Ovary (tissue), 9 donors: ENCODE results near the gene NPAS2. TPM values are rescaled to one million over a fixed set of nuclear protein-coding genes. Genes with fewer than 3 reads are reported as not detected.

Experiments used
- DNase-seq, 5 donors: peaks; one replicate each; pipeline ENCODE4 v3.0.0-alpha.2; 2019 to 2020
- H3K27ac ChIP-seq, 2 donors: fragments of 200-600 bp; one replicate each; pipeline versions ENCODE4 v1.5.1 to v1.8.0; 2019 to 2022
- H3K27me3 ChIP-seq: fragments of 200-600 bp; one replicate; pipeline ENCODE4 v1.8.0; 2022
- H3K36me3 ChIP-seq: fragments of 200-600 bp; sonication (generic); one replicate; pipeline ENCODE4 v1.5.1; 2019
- H3K4me1 ChIP-seq: one replicate; pipeline ENCODE4 v1.8.1; 2013; ENCODE audit warnings: mild to moderate bottlenecking, moderate library complexity; ENCODE audit not compliant: insufficient read depth
- H3K4me3 ChIP-seq: fragments of 200-600 bp; sonication (generic); one replicate; pipeline ENCODE4 v1.5.1; 2017
- H3K9me3 ChIP-seq, 2 donors: fragments of 200-600 bp in 1 of 2; sonication (generic) in 1 of 2; one replicate each; pipeline versions ENCODE4 v1.5.1 to v1.8.1; 2013 to 2019; ENCODE audit warnings: mild to moderate bottlenecking in 1 of 2, moderate library complexity in 1 of 2
- CTCF ChIP-seq, 3 donors: fragments of 450-650 bp in 2 of 3; fragments of 200-600 bp in 1 of 3; IDR thresholded peaks; one replicate each; pipeline versions ENCODE4 v1.5.1 to v1.8.0; 2016 to 2022; ENCODE audit warnings: antibody characterized with exemption in 3 of 3, mild to moderate bottlenecking in 1 of 3
- EP300 ChIP-seq: sonication (generic); formaldehyde crosslinking; IDR thresholded peaks from one replicate; pipeline ENCODE4 v1.6.1; 2017; ENCODE audit warnings: antibody characterized with exemption
- POLR2A ChIP-seq: fragments of 450-650 bp; IDR thresholded peaks from one replicate; pipeline ENCODE4 v1.6.1; 2017; ENCODE audit warnings: antibody characterized with exemption, mild to moderate bottlenecking, moderate library complexity
- WGBS, 3 donors: extraction: QIAGEN DNeasy Blood & Tissue Kit in 1 of 3; methylation state at CpG; one replicate each; pipeline versions ENCODE4 v1.1.5 to v1.1.7; 2013 to 2017; 5-methylcytosine and 5-hydroxymethylcytosine counted together
- intact Hi-C, 4 donors: fragments of 100-400 bp; cut with DNase I; formaldehyde crosslinking; loops; one replicate each; pipeline versions ENCODE4 v1.11.0 to v1.15.1; 2022 to 2023
- polyA plus RNA-seq, 2 donors: library from polyadenylated mRNA; stranded (reverse); fragments of 200-250 nt in 1 of 2; fragments of 350-450 nt in 1 of 2; fragmentation: Illumina TruSeq in 1 of 2; extraction: RNeasy Lipid Tissue Mini Kit (QIAGEN cat#74804) in 1 of 2; gene quantifications; one replicate each; pipeline ENCODE4 v1.2.3, GENCODE V29; 2013 to 2014
- total RNA-seq, 7 donors: library from RNA; depleted of rRNA in 2 of 7; stranded (reverse); fragments of >200 nt in 2 of 7; fragmentation: NEBNext Ultra II Directional in 3 of 7; extraction: Animal tissue kit (Norgen Biotek cat#: 25700) in 3 of 7; gene quantifications; one replicate each; pipeline versions ENCODE4 v1.1.0 to v1.2.4, GENCODE V29; 2016 to 2023
- donor health status: DM: no; HTN: no; CAD: no; lungs with moderate emphysema.
- donor health status: DM: no; HTN: no; CAD: no.
- donor health status: Bipolar disorder and iron deficiency.
- donor health status: DM: yes; HTN: yes; CAD: no.
- donor health status: DM: no; HTN: no; CAD: no.
- donor health status: DM: yes; HTN: yes; CAD: no.

Gene NPAS2
- total and polyA plus RNA-seq, 9 donors: 1.6 to 20.6 (median 7.3) TPM

DNA sequence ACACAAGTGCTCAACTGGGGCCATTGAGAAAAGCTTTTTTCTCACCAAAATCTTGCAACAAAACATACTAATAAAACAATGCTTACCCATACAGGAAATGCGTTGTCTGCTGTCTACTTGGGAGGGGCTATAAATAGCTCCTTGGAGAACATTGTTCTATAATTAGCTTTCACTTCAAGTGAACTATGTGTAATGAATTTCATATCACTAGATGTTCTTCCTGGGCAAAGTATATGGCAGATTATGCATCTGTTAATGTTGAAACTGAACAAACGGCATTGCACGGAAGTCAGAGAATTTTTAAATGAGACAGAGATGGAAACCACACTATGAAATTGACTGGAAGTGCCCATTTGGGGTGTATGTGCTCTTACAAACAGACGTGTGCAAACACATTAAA is 6.4 kb upstream of the NPAS2 start:
- TF ChIP-seq EP300: no peak
- TF ChIP-seq POLR2A: no peak
- TF ChIP-seq CTCF (IDR thresholded peaks at IDR 0.05): no peak
- H3K27me3 ChIP-seq: no peaks in the 10 kb centered on the region
- no peaks in the 10 kb centered on the region for H3K36me3 ChIP-seq
- H3K4me1 ChIP-seq: no peaks in the 10 kb centered on the region
- 48 to 55% (median 54%) methylated on average over 4 of the region's 4 CpGs for WGBS, 3 donors
- no peak for DNase-seq
- intact Hi-C loops: no loop called here
- H3K4me3 ChIP-seq: no peak overlapping the region
- no peak overlapping the region for H3K27ac ChIP-seq
- H3K9me3 ChIP-seq: no peaks in the 10 kb centered on the region

DNA sequence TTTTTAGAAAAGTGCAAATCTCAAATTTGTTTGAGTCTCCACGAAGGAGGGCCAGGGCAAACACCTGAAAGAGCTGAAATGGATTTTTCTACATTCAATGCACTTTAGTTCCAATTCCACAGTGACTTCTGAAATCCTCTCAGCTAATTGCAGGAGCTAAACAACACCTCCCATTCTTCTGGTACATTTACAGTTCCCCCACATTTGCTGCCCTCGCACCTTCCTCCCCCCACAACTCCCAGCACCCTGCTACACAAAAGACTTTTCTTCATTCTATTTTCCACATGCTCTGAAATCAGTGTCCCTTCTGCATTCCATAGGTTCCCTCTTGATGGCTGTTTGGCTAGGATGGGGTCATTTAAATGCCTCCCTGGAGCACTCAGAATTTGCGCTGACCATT is 5.9 kb upstream of the NPAS2 start:
- Histone ChIP-seq H3K27me3 (no peaks in the 10 kb centered on the region), H3K4me3 (no peak overlapping the region), H3K36me3 (no peaks in the 10 kb centered on the region), H3K4me1 (no peaks in the 10 kb centered on the region), H3K9me3 (no peaks in the 10 kb centered on the region), H3K27ac (no peak overlapping the region)
- intact Hi-C loops: no loop called here
- TF ChIP-seq POLR2A (no peak), EP300 (no peak), CTCF (IDR thresholded peaks at IDR 0.05) (no peak)
- no peak for DNase-seq
- 91 to 95% (median 93%) methylated on average over 3 of the region's 3 CpGs for WGBS, 3 donors

GRCh38 chr2:100814453-100814852 is 5.5 kb upstream of the NPAS2 start:
- H3K36me3 ChIP-seq: no peaks in the 10 kb centered on the region
- DNase-seq: no peak
- 86 to 93% (median 91%) methylated on average over 3 of the region's 3 CpGs for WGBS, 3 donors
- H3K27ac ChIP-seq: no peak overlapping the region
- peaks cover 2% of the 10 kb centered on the region for H3K4me1 ChIP-seq
- TF ChIP-seq EP300 (no peak), CTCF (IDR thresholded peaks at IDR 0.05) (no peak), POLR2A (no peak)
- H3K4me3 ChIP-seq: no peak overlapping the region
- no peaks in the 10 kb centered on the region for H3K9me3 ChIP-seq
- no peaks in the 10 kb centered on the region for H3K27me3 ChIP-seq
- intact Hi-C loops: no loop called here

- Histone ChIP-seq H3K4me3 (no peak overlapping the region), H3K4me1 (peaks cover 8% of the 10 kb centered on the region), H3K27me3 (no peaks in the 10 kb centered on the region), H3K36me3 (no peaks in the 10 kb centered on the region), H3K27ac (no peak overlapping the region), H3K9me3 (no peaks in the 10 kb centered on the region)
- no peak for DNase-seq
- 77 to 94% (median 92%) methylated on average over 7 of the region's 7 CpGs for WGBS, 3 donors
- intact Hi-C loops: no loop called here
- TF ChIP-seq CTCF (IDR thresholded peaks at IDR 0.05): no peak
- no peak for TF ChIP-seq POLR2A
- no peak for TF ChIP-seq EP300
These were observed 2.5 kb upstream of the NPAS2 start for GRCh38 chr2:100817388-100817985.
